Liver (tissue), 9 donors: ENCODE results near the gene PHF20. TPM values are rescaled to one million over a fixed set of nuclear protein-coding genes. Genes with fewer than 3 reads are reported as not detected.
A peak's percentile ranks its signal among the peaks of the same experiment; 100 is the strongest.
"Not testable (repeated sequence)": the region's sequence is repeated elsewhere in the genome, so short reads cannot be mapped to it uniquely, and the experiment has no call there.

Experiments used
- DNase-seq: peaks from one replicate; pipeline ENCODE4 v3.0.0-alpha.2; 2017; ENCODE audit warnings: low spot score
- H3K27ac ChIP-seq, 2 donors: one replicate each; pipeline ENCODE4 v1.7.0; 2013; ENCODE audit warnings: inconsistent platforms in 2 of 2, low read length in 2 of 2, control low read depth in 1 of 2, low read depth in 1 of 2, mild to moderate bottlenecking in 1 of 2
- H3K27me3 ChIP-seq, 4 donors: one replicate each; pipeline versions ENCODE4 v1.6.1 to v1.7.0; 2013; ENCODE audit warnings: low read length in 3 of 4, inconsistent platforms in 1 of 4, mild to moderate bottlenecking in 1 of 4, moderate library complexity in 1 of 4; ENCODE audit not compliant: control insufficient read depth in 4 of 4, insufficient read depth in 4 of 4
- H3K36me3 ChIP-seq, 4 donors: one replicate each; pipeline versions ENCODE4 v1.6.1 to v1.7.0; 2013; ENCODE audit warnings: low read length in 3 of 4, mild to moderate bottlenecking in 3 of 4, low read depth in 1 of 4, moderate library complexity in 1 of 4; ENCODE audit not compliant: control insufficient read depth in 4 of 4, insufficient read depth in 3 of 4
- H3K4me1 ChIP-seq, 4 donors: one replicate each; pipeline versions ENCODE4 v1.6.1 to v1.7.0; 2013; ENCODE audit warnings: low read length in 3 of 4, mild to moderate bottlenecking in 3 of 4, moderate library complexity in 1 of 4; ENCODE audit not compliant: control insufficient read depth in 4 of 4, insufficient read depth in 4 of 4
- H3K4me3 ChIP-seq, 3 donors: one replicate each; pipeline versions ENCODE4 v1.6.1 to v1.7.0; 2013; ENCODE audit warnings: low read length in 3 of 3, control low read depth in 1 of 3, low read depth in 1 of 3, mild to moderate bottlenecking in 1 of 3
- H3K9ac ChIP-seq, 2 donors: one replicate each; pipeline ENCODE4 v1.7.0; 2013; ENCODE audit warnings: low read length in 2 of 2, mild to moderate bottlenecking in 2 of 2, moderate library complexity in 2 of 2, control low read depth in 1 of 2, low read depth in 1 of 2
- H3K9me3 ChIP-seq, 4 donors: one replicate each; pipeline versions ENCODE4 v1.6.1 to v1.7.0; 2013; ENCODE audit warnings: low read length in 3 of 4; ENCODE audit not compliant: control insufficient read depth in 4 of 4
- CTCF ChIP-seq: fragments of 150-350 bp; IDR thresholded peaks from 2 replicates; pipeline ENCODE4 v1.5.1; 2017; ENCODE audit warnings: improper control_type of control experiment, low read depth, low read length; ENCODE audit not compliant: missing input control
- EGR1 ChIP-seq, 2 donors: IDR thresholded peaks; 2 replicates each; pipeline ENCODE4 v1.6.1; 2016 to 2018; ENCODE audit warnings: antibody characterized with exemption in 2 of 2, low read depth in 2 of 2
- FOXA1 ChIP-seq: IDR thresholded peaks from 2 replicates; pipeline ENCODE4 v1.6.1; 2016; ENCODE audit warnings: antibody characterized with exemption
- FOXA2 ChIP-seq: IDR thresholded peaks from 2 replicates; pipeline ENCODE4 v1.6.1; 2016; ENCODE audit warnings: antibody characterized with exemption
- HNF4A ChIP-seq, 2 donors: conservative IDR thresholded peaks; 2 replicates each; pipeline ENCODE4 v1.6.1; 2016; ENCODE audit warnings: antibody characterized with exemption in 2 of 2, mild to moderate bottlenecking in 2 of 2
- RAD21 ChIP-seq, 2 donors: IDR thresholded peaks; 2 replicates each; pipeline ENCODE4 v1.6.1; 2016; ENCODE audit warnings: antibody characterized with exemption in 2 of 2, mild to moderate bottlenecking in 2 of 2
- REST ChIP-seq: IDR thresholded peaks from 2 replicates; pipeline ENCODE4 v1.6.1; 2016; ENCODE audit warnings: antibody characterized with exemption, mild to moderate bottlenecking
- RXRA ChIP-seq, 2 donors: IDR thresholded peaks; 2 replicates each; pipeline ENCODE4 v1.6.1; 2017 to 2018; ENCODE audit warnings: antibody characterized with exemption in 2 of 2, mild to moderate bottlenecking in 1 of 2
- TAF1 ChIP-seq: conservative IDR thresholded peaks from 2 replicates; pipeline ENCODE4 v1.6.1; 2016; ENCODE audit warnings: antibody characterized with exemption, mild to moderate bottlenecking
- WGBS: extraction: QIAGEN DNeasy Blood & Tissue Kit; methylation state at CpG from one replicate; pipeline ENCODE4 v1.1.7; 2013; 5-methylcytosine and 5-hydroxymethylcytosine counted together
- polyA plus RNA-seq, 2 donors: library from polyadenylated mRNA; stranded (reverse) in 1 of 2; unstranded in 1 of 2; fragments of 200-250 nt in 1 of 2; fragments of >200 nt in 1 of 2; fragmentation: Nextera tagmentation in 1 of 2; extraction: Ambion mirVana in 1 of 2; gene quantifications; one replicate each; pipeline versions ENCODE4 v1.2.1 to v1.2.3, GENCODE V29; 2013 to 2015
- total RNA-seq, 2 donors: library from RNA; depleted of rRNA; stranded (reverse); fragments of >200 nt; gene quantifications; one replicate each; pipeline ENCODE4 v1.2.3, GENCODE V29; 2014
- TF ChIP-seq, protein P1 (sequence below): IDR thresholded peaks from 2 replicates; pipeline ENCODE4 v1.6.1; 2016; ENCODE audit warnings: antibody characterized with exemption
- TF ChIP-seq, protein P2 (sequence below): IDR thresholded peaks from 2 replicates; pipeline ENCODE4 v1.6.1; 2016; ENCODE audit warnings: antibody characterized with exemption
- donor health status: healthy.
- donor health status: healthy.
- donor health status: healthy.
- donor health status: healthy.
- donor health status: healthy.

Gene PHF20
- total and polyA plus RNA-seq, 4 donors: 5.1 to 11.7 (median 10.3) TPM

GRCh38 chr20:35854713-35855348 lies 83.0 kb downstream of the PHF20 start:
- TF ChIP-seq FOXA2: peak; percentile 25
- no peak for TF ChIP-seq CTCF
- TF ChIP-seq EGR1 (IDR thresholded peaks at IDR 0.05; ENCODE audit: low read depth in 2 of 2): no peak
- peak in 1 of 2 donors; percentile 25 for TF ChIP-seq HNF4A (conservative IDR thresholded peaks at IDR 0.05)
- H3K4me3 ChIP-seq: no peak overlapping the region
- 95% methylated on average over 2 of the region's 2 CpGs for WGBS

GRCh38 chr20:35855641-35856040 lies 83.8 kb downstream of the PHF20 start:
- H3K9ac ChIP-seq, H3K9me3 ChIP-seq, H3K27me3 ChIP-seq, H3K36me3 ChIP-seq, H3K4me3 ChIP-seq, H3K4me1 ChIP-seq, DNase-seq, H3K27ac ChIP-seq: not testable (repeated sequence)
- 97% methylated on average over 4 of the region's 4 CpGs for WGBS

More at GRCh38 chr20:35854713-35855348, 83.0 kb downstream of the PHF20 start:
- Histone ChIP-seq H3K27me3 (no peaks in the 10 kb centered on the region), H3K9ac (no peak overlapping the region), H3K36me3 (peaks cover 0 to 5% (median 2%) of the 10 kb centered on the region in 4 donors), H3K27ac (no peak overlapping the region), H3K9me3 (no peaks in the 10 kb centered on the region), H3K4me1 (no peaks in the 10 kb centered on the region)
- DNase-seq: no peak

- WGBS: 97% methylated on average over 4 of the region's 4 CpGs
- Histone ChIP-seq H3K27me3 (no peaks in the 10 kb centered on the region), H3K4me3 (no peak overlapping the region), H3K9ac (no peak overlapping the region), H3K4me1 (no peaks in the 10 kb centered on the region), H3K9me3 (no peaks in the 10 kb centered on the region), H3K27ac (no peak overlapping the region), H3K36me3 (peaks cover 0 to 4% (median 2%) of the 10 kb centered on the region in 4 donors)
- no peak for DNase-seq
- TF ChIP-seq RXRA (IDR thresholded peaks at IDR 0.05) (no peak), REST (no peak), FOXA1 (no peak), TAF1 (no peak), FOXA2 (no peak), RAD21 (IDR thresholded peaks at IDR 0.05) (no peak)
- TF ChIP-seq, protein P1, sequence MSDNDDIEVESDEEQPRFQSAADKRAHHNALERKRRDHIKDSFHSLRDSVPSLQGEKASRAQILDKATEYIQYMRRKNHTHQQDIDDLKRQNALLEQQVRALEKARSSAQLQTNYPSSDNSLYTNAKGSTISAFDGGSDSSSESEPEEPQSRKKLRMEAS: no peak
- TF ChIP-seq, protein P2, sequence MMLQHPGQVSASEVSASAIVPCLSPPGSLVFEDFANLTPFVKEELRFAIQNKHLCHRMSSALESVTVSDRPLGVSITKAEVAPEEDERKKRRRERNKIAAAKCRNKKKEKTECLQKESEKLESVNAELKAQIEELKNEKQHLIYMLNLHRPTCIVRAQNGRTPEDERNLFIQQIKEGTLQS: no peak
These were observed 85.1 kb downstream of the PHF20 start for GRCh38 chr20:35856866-35857265.
